BLaER1 (cell line): ENCODE results near the gene NCKAP5.

Experiments
- H3K27ac ChIP-seq: shearing (Covaris generic); formaldehyde crosslinking; 2 replicates; pipeline ENCODE4 v1.8.1; 2022
- H3K27me3 ChIP-seq: shearing (Covaris generic); formaldehyde crosslinking; 2 replicates; pipeline ENCODE4 v1.8.1; 2022
- H3K36me3 ChIP-seq: shearing (Covaris generic); formaldehyde crosslinking; 2 replicates; pipeline ENCODE4 v1.8.1; 2022
- H3K4me1 ChIP-seq: shearing (Covaris generic); formaldehyde crosslinking; 2 replicates; pipeline ENCODE4 v1.8.1; 2022
- H3K4me2 ChIP-seq: shearing (Covaris generic); formaldehyde crosslinking; 2 replicates; pipeline ENCODE4 v1.8.1; 2022
- H3K4me3 ChIP-seq: shearing (Covaris generic); formaldehyde crosslinking; 2 replicates; pipeline ENCODE4 v1.8.1; 2022
- H3K9ac ChIP-seq: shearing (Covaris generic); formaldehyde crosslinking; 2 replicates; pipeline ENCODE4 v1.8.1; 2022
- H3K9me3 ChIP-seq: shearing (Covaris generic); formaldehyde crosslinking; 2 replicates; pipeline ENCODE4 v1.8.1; 2022
- H4K20me1 ChIP-seq: shearing (Covaris generic); formaldehyde crosslinking; 2 replicates; pipeline ENCODE4 v1.8.1; 2022
- Cebpa-rat ChIP-seq: shearing (Covaris generic); IDR thresholded peaks from 2 replicates; pipeline ENCODE4 v1.8.1; 2022

NCKAP5 gene

GRCh38 chr2:132642415-132642814 lies 925.8 kb downstream of the NCKAP5 start:
- Histone ChIP-seq H3K9ac (no peak overlapping the region), H3K4me3 (no peak overlapping the region), H4K20me1 (no peaks in the 10 kb centered on the region), H3K36me3 (no peaks in the 10 kb centered on the region), H3K4me1 (peaks cover 52% of the 10 kb centered on the region), H3K9me3 (no peaks in the 10 kb centered on the region), H3K27me3 (no peaks in the 10 kb centered on the region), H3K27ac (no peak overlapping the region), H3K4me2 (no peak overlapping the region)
- no peak for TF ChIP-seq Cebpa-rat

GRCh38 chr2:132641819-132642218 lies 926.4 kb downstream of the NCKAP5 start:
- no peak overlapping the region for H3K27ac ChIP-seq

GRCh38 chr2:132640116-132640515 lies 928.1 kb downstream of the NCKAP5 start:
- no peak for TF ChIP-seq Cebpa-rat
- no peak overlapping the region for H3K27ac ChIP-seq
- H3K36me3 ChIP-seq = no peaks in the 10 kb centered on the region
- peaks cover 29% of the 10 kb centered on the region for H3K4me1 ChIP-seq
- no peaks in the 10 kb centered on the region for H3K9me3 ChIP-seq
- H3K4me3 ChIP-seq = no peak overlapping the region
- no peaks in the 10 kb centered on the region for H3K27me3 ChIP-seq
- no peak overlapping the region for H3K9ac ChIP-seq
- H4K20me1 ChIP-seq = no peaks in the 10 kb centered on the region
- no peak overlapping the region for H3K4me2 ChIP-seq

More at GRCh38 chr2:132641819-132642218, 926.4 kb downstream of the NCKAP5 start:
- no peaks in the 10 kb centered on the region for H4K20me1 ChIP-seq
- H3K9me3 ChIP-seq = no peaks in the 10 kb centered on the region
- no peak overlapping the region for H3K9ac ChIP-seq
- peaks cover 46% of the 10 kb centered on the region for H3K4me1 ChIP-seq
- no peak for TF ChIP-seq Cebpa-rat
- no peak overlapping the region for H3K4me3 ChIP-seq
- no peak overlapping the region for H3K4me2 ChIP-seq
- no peaks in the 10 kb centered on the region for H3K36me3 ChIP-seq
- H3K27me3 ChIP-seq = no peaks in the 10 kb centered on the region

GRCh38 chr2:132638313-132639040 lies 929.8 kb downstream of the NCKAP5 start:
- TF ChIP-seq Cebpa-rat = no peak
- H4K20me1 ChIP-seq = no peaks in the 10 kb centered on the region
- peaks cover 12% of the 10 kb centered on the region for H3K4me1 ChIP-seq
- no peak overlapping the region for H3K4me3 ChIP-seq
- no peaks in the 10 kb centered on the region for H3K27me3 ChIP-seq
- no peak overlapping the region for H3K27ac ChIP-seq
- H3K9ac ChIP-seq = no peak overlapping the region
- no peaks in the 10 kb centered on the region for H3K9me3 ChIP-seq
- no peak overlapping the region for H3K4me2 ChIP-seq
- no peaks in the 10 kb centered on the region for H3K36me3 ChIP-seq

- no peak overlapping the region for H3K9ac ChIP-seq
- no peak for TF ChIP-seq Cebpa-rat
- no peak overlapping the region for H3K4me3 ChIP-seq
- H3K4me2 ChIP-seq = no peak overlapping the region
- H4K20me1 ChIP-seq = no peaks in the 10 kb centered on the region
- H3K4me1 ChIP-seq = no peaks in the 10 kb centered on the region
- H3K27ac ChIP-seq = no peak overlapping the region
- no peaks in the 10 kb centered on the region for H3K27me3 ChIP-seq
- H3K9me3 ChIP-seq = no peaks in the 10 kb centered on the region
- no peaks in the 10 kb centered on the region for H3K36me3 ChIP-seq
These were observed 931.9 kb downstream of the NCKAP5 start for GRCh38 chr2:132636346-132636745.

- TF ChIP-seq Cebpa-rat = no peak
- Histone ChIP-seq H3K4me3 (no peak overlapping the region), H3K27me3 (no peaks in the 10 kb centered on the region), H3K9me3 (no peaks in the 10 kb centered on the region), H3K4me2 (no peak overlapping the region), H3K9ac (no peak overlapping the region), H4K20me1 (no peaks in the 10 kb centered on the region), H3K27ac (no peak overlapping the region), H3K36me3 (no peaks in the 10 kb centered on the region), H3K4me1 (no peaks in the 10 kb centered on the region)
These were observed 934.6 kb downstream of the NCKAP5 start for GRCh38 chr2:132633635-132634034.

- no peaks in the 10 kb centered on the region for H3K27me3 ChIP-seq
- TF ChIP-seq Cebpa-rat = no peak
- H3K9ac ChIP-seq = no peak overlapping the region
- no peak overlapping the region for H3K27ac ChIP-seq
- no peaks in the 10 kb centered on the region for H3K36me3 ChIP-seq
- no peak overlapping the region for H3K4me3 ChIP-seq
- H3K4me2 ChIP-seq = no peak overlapping the region
- no peaks in the 10 kb centered on the region for H4K20me1 ChIP-seq
- no peaks in the 10 kb centered on the region for H3K9me3 ChIP-seq
- no peaks in the 10 kb centered on the region for H3K4me1 ChIP-seq
These were observed 936.1 kb downstream of the NCKAP5 start for GRCh38 chr2:132632000-132632649.

DNA sequence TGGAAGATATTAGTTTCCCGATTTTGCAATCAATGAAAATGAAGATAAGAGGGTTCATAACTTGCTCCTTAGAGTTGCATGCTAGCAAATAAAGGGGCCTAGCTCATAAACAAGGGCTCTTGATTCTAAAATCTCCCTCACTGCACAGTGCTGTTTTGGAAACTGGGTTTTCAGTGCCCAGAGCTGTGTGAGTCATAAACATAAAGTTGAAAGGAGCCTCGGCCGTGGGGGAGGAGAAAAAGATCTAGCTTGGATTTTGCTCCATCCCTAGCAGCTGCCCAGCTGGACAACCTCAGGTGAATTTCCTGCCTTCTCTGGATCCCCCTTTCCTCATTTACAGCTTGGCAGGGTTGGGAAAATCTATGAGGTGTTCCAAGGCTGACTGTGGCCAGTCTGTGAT lies 940.7 kb downstream of the NCKAP5 start:
- no peak for TF ChIP-seq Cebpa-rat
- Histone ChIP-seq H3K9ac (no peak overlapping the region), H3K4me2 (no peak overlapping the region), H3K27me3 (no peaks in the 10 kb centered on the region), H3K4me3 (no peak overlapping the region), H3K27ac (no peak overlapping the region), H3K36me3 (no peaks in the 10 kb centered on the region), H4K20me1 (no peaks in the 10 kb centered on the region), H3K4me1 (no peaks in the 10 kb centered on the region), H3K9me3 (no peaks in the 10 kb centered on the region)

DNA sequence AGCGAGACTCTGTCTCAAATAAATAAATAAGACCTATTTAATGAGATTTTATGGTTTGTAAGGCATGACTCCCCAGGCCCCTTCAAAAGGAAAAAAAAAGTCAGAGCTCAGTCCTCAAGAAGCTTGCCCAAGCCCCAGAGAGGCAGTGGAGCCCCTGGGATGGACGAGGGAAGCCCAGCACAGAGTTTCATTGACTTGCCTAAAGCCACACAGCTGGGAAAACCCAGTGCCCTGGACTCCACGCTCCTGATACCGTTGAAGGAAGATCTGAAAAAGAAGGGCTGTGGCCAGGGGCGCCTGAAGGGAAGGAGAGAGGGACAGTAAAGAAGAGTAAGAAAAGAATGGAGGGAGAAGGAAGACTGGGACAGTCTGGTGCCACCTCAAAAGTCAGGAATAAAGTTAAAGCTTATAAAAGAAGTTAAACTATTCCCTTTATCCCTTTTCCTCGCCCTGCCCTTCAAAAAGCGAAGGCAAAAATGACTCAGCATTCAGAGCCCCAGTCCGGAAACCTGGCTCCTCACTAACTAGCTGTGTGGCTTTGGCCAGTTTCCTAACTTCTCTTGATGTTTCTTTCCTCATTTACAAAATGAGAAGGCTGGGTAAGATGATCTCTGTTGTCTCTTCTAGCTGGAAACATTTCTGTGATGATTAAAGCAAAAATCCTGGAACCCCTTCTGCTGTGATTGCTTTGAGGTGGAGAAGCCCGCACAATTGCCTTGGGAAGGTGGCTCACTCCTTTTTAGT lies 945.0 kb downstream of the NCKAP5 start:
- Histone ChIP-seq H3K4me1 (peaks cover 7% of the 10 kb centered on the region), H4K20me1 (no peaks in the 10 kb centered on the region), H3K4me2 (no peak overlapping the region), H3K27me3 (no peaks in the 10 kb centered on the region), H3K27ac (no peak overlapping the region), H3K9me3 (no peaks in the 10 kb centered on the region), H3K4me3 (no peak overlapping the region), H3K36me3 (no peaks in the 10 kb centered on the region), H3K9ac (no peak overlapping the region)
- TF ChIP-seq Cebpa-rat = no peak
